A549 (cell line): ENCODE measurements around the gene KLHL35. TPM values are rescaled to one million over a fixed set of nuclear protein-coding genes. Genes with fewer than 3 reads are reported as not detected.

Experiments
- ATAC-seq, 2 experiments: fragments of 200-7000 bp in 1 of 2; fragments of >200 bp in 1 of 2; cut with Nextera tagmentation in 1 of 2; cut with Tn5 transposase in 1 of 2; 3 replicates each; pipeline versions ENCODE4 v1.8.0 to v1.9.1; 2018 to 2020; ENCODE audit warnings: mild to moderate bottlenecking in 1 of 2, moderate library complexity in 1 of 2
- CTCF ChIA-PET: fragments of 300-600 bp; sonication (Branson Sonifier 250); formaldehyde crosslinking; extraction: SDS; loops from one replicate; lab custom pipeline; 2021; ENCODE audit warnings: antibody characterized with exemption, inconsistent platforms; lab: Yijun Ruan, JAX
- POLR2A ChIA-PET: fragments of 350-600 bp; formaldehyde crosslinking; extraction: SDS; loops from one replicate; lab custom pipeline; 2021; ENCODE audit warnings: antibody characterized with exemption, inconsistent platforms; lab: Yijun Ruan, JAX
- DNase-seq, 2 experiments: peaks; one replicate each; pipeline versions ENCODE4 v3.0.0 to v3.0.0-alpha.2; 2011 to 2016; ENCODE audit warnings: low read depth in 1 of 2, low spot score in 1 of 2
- FAIRE-seq: peaks from 2 replicates; lab custom pipeline; 2011; peaks lifted over from hg19 to GRCh38; lab: Jason Lieb, UNC
- H3K27ac ChIP-seq, 2 experiments: fragments of >200 bp; sonication (Bioruptor Twin); formaldehyde crosslinking; 3 replicates each; pipeline ENCODE4 v1.5.1; 2016 to 2017
- H3K4me1 ChIP-seq: fragments of >200 bp; sonication (Bioruptor Twin); formaldehyde crosslinking; 3 replicates; pipeline ENCODE4 v1.6.1; 2016
- H3K4me2 ChIP-seq: fragments of >200 bp; sonication (Bioruptor Twin); formaldehyde crosslinking; 3 replicates; pipeline ENCODE4 v1.6.1; 2016
- H3K4me3 ChIP-seq: fragments of >200 bp; sonication (Bioruptor Twin); formaldehyde crosslinking; 3 replicates; pipeline ENCODE4 v1.5.1; 2016
- H3K9me3 ChIP-seq: fragments of >200 bp; sonication (Bioruptor Twin); formaldehyde crosslinking; 3 replicates; pipeline ENCODE4 v1.6.1; 2016
- BCL3 ChIP-seq: fragments of >200 bp; sonication (Bioruptor Twin); formaldehyde crosslinking; IDR thresholded peaks from 3 replicates; pipeline ENCODE4 v1.6.1; 2016
- CBX2 ChIP-seq: fragments of 200-600 bp; sonication (generic); IDR thresholded peaks from 2 replicates; pipeline ENCODE4 v1.6.1; 2016; ENCODE audit warnings: low read depth, mild to moderate bottlenecking, borderline replicate concordance
- CEBPB ChIP-seq, 2 experiments: fragments of >200 bp in 1 of 2; sonication (Bioruptor Twin) in 1 of 2; formaldehyde crosslinking in 1 of 2; IDR thresholded peaks; 2 replicates each; pipeline ENCODE4 v1.6.1; 2012 to 2016
- ESRRA ChIP-seq: fragments of 150-350 bp; IDR thresholded peaks from 2 replicates; pipeline ENCODE4 v1.6.1; 2014; ENCODE audit warnings: mild to moderate bottlenecking, low read length, borderline replicate concordance
- HDAC2 ChIP-seq: fragments of 200-600 bp; sonication (generic); IDR thresholded peaks from 2 replicates; pipeline ENCODE4 v1.6.1; 2016
- HOXA7 ChIP-seq: fragments of 250-450 bp; sonication (Bioruptor Pico); IDR thresholded peaks from 2 replicates; pipeline ENCODE4 v1.5.0; 2020; ENCODE audit warnings: mild to moderate bottlenecking, moderate library complexity
- HOXB13 ChIP-seq: fragments of 250-450 bp; sonication (Bioruptor Pico); IDR thresholded peaks from 2 replicates; pipeline ENCODE4 v1.5.0; 2020; ENCODE audit warnings: low read depth, mild to moderate bottlenecking, moderate library complexity
- HOXB5 ChIP-seq: fragments of 250-450 bp; sonication (Bioruptor Pico); IDR thresholded peaks from 2 replicates; pipeline ENCODE4 v1.5.0; 2020; ENCODE audit warnings: mild to moderate bottlenecking, moderate library complexity
- KDM1A ChIP-seq: fragments of 200-600 bp; sonication (generic); IDR thresholded peaks from 2 replicates; pipeline ENCODE4 v1.6.1; 2016; ENCODE audit warnings: low read depth, mild to moderate bottlenecking
- NFE2L2 ChIP-seq: fragments of 150-350 bp; conservative IDR thresholded peaks from 2 replicates; pipeline ENCODE4 v1.6.1; 2014; ENCODE audit warnings: low read length
- NR3C1 ChIP-seq: fragments of >200 bp; sonication (Bioruptor Twin); formaldehyde crosslinking; IDR thresholded peaks from 3 replicates; pipeline ENCODE4 v1.6.1; 2017
- PBX3 ChIP-seq: IDR thresholded peaks from 2 replicates; pipeline ENCODE4 v1.6.1; 2012
- PHF8 ChIP-seq: fragments of 200-600 bp; sonication (generic); IDR thresholded peaks from 2 replicates; pipeline ENCODE4 v1.6.1; 2016; ENCODE audit warnings: low read depth, mild to moderate bottlenecking, antibody characterized with exemption, moderate library complexity, borderline replicate concordance
- POLR2A ChIP-seq: IDR thresholded peaks from 2 replicates; pipeline ENCODE4 v1.6.1; 2012; ENCODE audit warnings: mild to moderate bottlenecking, low read length
- RAD21 ChIP-seq, 2 experiments: fragments of >200 bp in 1 of 2; sonication (Bioruptor Twin) in 1 of 2; formaldehyde crosslinking in 1 of 2; IDR thresholded peaks in 1 of 2; conservative IDR thresholded peaks in 1 of 2; 2 replicates in 1 of 2; 3 replicates in 1 of 2; pipeline ENCODE4 v1.6.1; 2012 to 2018; ENCODE audit warnings: inconsistent platforms in 1 of 2
- RCOR1 ChIP-seq: fragments of 150-350 bp; IDR thresholded peaks from 2 replicates; pipeline ENCODE4 v1.6.1; 2014; ENCODE audit warnings: antibody characterized with exemption, low read length, low read depth
- SMC3 ChIP-seq: fragments of >200 bp; sonication (Bioruptor Twin); formaldehyde crosslinking; IDR thresholded peaks from 3 replicates; pipeline ENCODE4 v1.6.1; 2018; ENCODE audit warnings: inconsistent platforms
- TP53 ChIP-seq: fragments of 250-450 bp; sonication (Bioruptor Pico); IDR thresholded peaks from 2 replicates; pipeline ENCODE4 v1.5.0; 2021; ENCODE audit warnings: mild to moderate bottlenecking, moderate library complexity
- USF2 ChIP-seq: fragments of 450-650 bp; IDR thresholded peaks from 2 replicates; pipeline ENCODE4 v1.6.1; 2014; ENCODE audit warnings: antibody characterized with exemption
- WGBS: methylation state at CpG from one replicate; pipeline ENCODE4 v1.1.6; 2017; ENCODE audit errors: missing lambda C conversion rate; 5-methylcytosine and 5-hydroxymethylcytosine counted together
- polyA plus RNA-seq, 4 experiments: library from polyadenylated mRNA; depleted of rRNA in 3 of 4; stranded (reverse); fragments of >200 nt; fragmentation: RNase III in 1 of 4; extraction: RNeasy Plus Mini Kit Qiagen cat#74134 plus additional on column Dnase treatment in 1 of 4; gene quantifications; 2 replicates in 3 of 4; 3 replicates in 1 of 4; pipeline ENCODE4 v1.2.3, GENCODE V29; 2011 to 2017
- TF ChIP-seq, protein P1 (sequence below): fragments of >200 bp; sonication (Bioruptor Twin); formaldehyde crosslinking; IDR thresholded peaks from 3 replicates; pipeline ENCODE4 v1.5.1; 2016

KLHL35 gene
- polyA plus RNA-seq, 2 of the 4 experiments (the other 2 are of a cell fraction), result 0.56 to 1.0 TPM

GRCh38 chr11:75426720-75427086 lies 6.3 kb downstream of the KLHL35 start:
- Histone ChIP-seq H3K9me3 (peaks cover 6% of the 10 kb centered on the region; the same call in 2 of the 3 replicates), H3K4me1 (peaks cover 30% of the 10 kb centered on the region), H3K27ac (0 out of 6 replicates have a peak overlapping the region, but pooled peaks of 1 of the 2 experiments have one; percentile 2), H3K4me3 (no peak overlapping the region), H3K4me2 (no peak overlapping the region)
- FAIRE-seq (no peak), ATAC-seq (no peak), DNase-seq (no peak)
- 89% methylated on average over 5 of the region's 5 CpGs for WGBS
- TF ChIP-seq POLR2A, result no peak
- TF ChIP-seq CBX2, result no peak
- no peak for TF ChIP-seq NR3C1
- TF ChIP-seq RCOR1, result no peak
- no peak for TF ChIP-seq HOXA7 (CRISPR knock-in tag)
- TF ChIP-seq HOXB13 (CRISPR knock-in tag), result no peak
- TF ChIP-seq BCL3, result no peak
- TF ChIP-seq USF2, result no peak
- no peak for TF ChIP-seq PHF8
- TF ChIP-seq ESRRA, result no peak
- TF ChIP-seq CEBPB (IDR thresholded peaks at IDR 0.05), result no peak
- TF ChIP-seq TP53 (CRISPR knock-in tag), result no peak
- no peak for TF ChIP-seq KDM1A
- TF ChIP-seq HOXB5 (CRISPR knock-in tag), result no peak
- TF ChIP-seq, protein P1, sequence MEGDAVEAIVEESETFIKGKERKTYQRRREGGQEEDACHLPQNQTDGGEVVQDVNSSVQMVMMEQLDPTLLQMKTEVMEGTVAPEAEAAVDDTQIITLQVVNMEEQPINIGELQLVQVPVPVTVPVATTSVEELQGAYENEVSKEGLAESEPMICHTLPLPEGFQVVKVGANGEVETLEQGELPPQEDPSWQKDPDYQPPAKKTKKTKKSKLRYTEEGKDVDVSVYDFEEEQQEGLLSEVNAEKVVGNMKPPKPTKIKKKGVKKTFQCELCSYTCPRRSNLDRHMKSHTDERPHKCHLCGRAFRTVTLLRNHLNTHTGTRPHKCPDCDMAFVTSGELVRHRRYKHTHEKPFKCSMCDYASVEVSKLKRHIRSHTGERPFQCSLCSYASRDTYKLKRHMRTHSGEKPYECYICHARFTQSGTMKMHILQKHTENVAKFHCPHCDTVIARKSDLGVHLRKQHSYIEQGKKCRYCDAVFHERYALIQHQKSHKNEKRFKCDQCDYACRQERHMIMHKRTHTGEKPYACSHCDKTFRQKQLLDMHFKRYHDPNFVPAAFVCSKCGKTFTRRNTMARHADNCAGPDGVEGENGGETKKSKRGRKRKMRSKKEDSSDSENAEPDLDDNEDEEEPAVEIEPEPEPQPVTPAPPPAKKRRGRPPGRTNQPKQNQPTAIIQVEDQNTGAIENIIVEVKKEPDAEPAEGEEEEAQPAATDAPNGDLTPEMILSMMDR, result no peak
- no peak for TF ChIP-seq NFE2L2
- ChIA-PET CTCF (interaction anchor here (0.8 to 16.5 kb wide), 10 partner anchors 10 to 377 kb away, joined by 3 to 231 read pairs (median 6); partner anchors contain the start of genes GDPD5 and RPS3), POLR2A (no interaction called here)

DNA sequence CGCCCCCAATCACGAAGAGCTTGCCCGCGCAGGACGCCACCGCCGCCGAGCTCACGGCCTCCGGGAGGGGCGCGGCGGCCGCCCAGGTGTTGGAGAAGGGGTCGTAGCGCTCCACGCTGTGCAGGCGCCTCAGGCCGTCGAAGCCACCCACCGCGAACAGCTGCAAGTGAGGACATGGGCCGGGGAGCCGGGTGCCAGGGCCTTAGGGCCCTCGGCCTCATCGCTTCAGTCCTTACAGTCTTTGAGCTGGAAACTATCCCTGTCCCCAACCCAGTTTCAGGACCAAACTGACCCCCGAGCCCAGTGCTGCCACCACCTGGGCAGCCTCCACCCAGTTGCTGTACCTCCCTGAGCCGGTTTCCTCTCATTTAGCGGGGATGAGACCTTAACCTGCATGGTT lies 7.6 kb downstream of the KLHL35 start:
- peak overlapping the region in 1 of 2 experiments; percentile 46; a peak in 2 of 6 replicates for H3K27ac ChIP-seq
- 0 out of 6 replicates have a peak, but pooled peaks of 1 of the 2 experiments have one; percentile 9 for ATAC-seq
- ChIA-PET CTCF (interaction anchor here (0.6 to 16.5 kb wide), 16 partner anchors 8 to 146 kb away, joined by 3 to 231 read pairs (median 4); partner anchors contain the start of genes GDPD5 and RPS3), POLR2A (no interaction called here)
- H3K9me3 ChIP-seq, result peaks cover 6% of the 10 kb centered on the region; the same call in 2 of the 3 replicates
- H3K4me3 ChIP-seq, result no peak overlapping the region
- peaks cover 38% of the 10 kb centered on the region for H3K4me1 ChIP-seq
- DNase-seq, result peak; percentile 38 to 60
- TF ChIP-seq SMC3 (peak; percentile 48; the same call in 2 of the 3 replicates), RAD21 (conservative IDR thresholded peaks at IDR 0.05 in 1 of 2, IDR thresholded peaks at IDR 0.05 in 1 of 2) (peak; percentile 26 to 29; a peak in 1 of 5 replicates), HDAC2 (no peak), PBX3 (no peak)
- TF ChIP-seq, protein P1, result peak; percentile 49
- TF ChIP-seq, all 56 proteins: peak for 3
- H3K4me2 ChIP-seq, result no peak overlapping the region
- no peak for FAIRE-seq
- WGBS, result 91% methylated on average over 24 of the region's 29 CpGs
